OCI-LY3 (cell line): ENCODE data around the gene ETHE1.

Experiments used
- H2AFZ ChIP-seq: fragments of 200-600, 300-600 bp; shearing (Covaris generic); 2 replicates; pipeline ENCODE4 v1.6.0; 2014; ENCODE audit warnings: antibody characterized with exemption, low read depth, low read length
- H3K27ac ChIP-seq: fragments of 200-600, 300-600 bp; sonication (generic); 2 replicates; pipeline ENCODE4 v1.5.1; 2014; ENCODE audit warnings: mild to moderate bottlenecking, low read length, moderate library complexity, mixed read lengths
- H3K27me3 ChIP-seq: fragments of 200-600, 300-600 bp; sonication (generic); 2 replicates; pipeline ENCODE4 v1.6.1; 2014; ENCODE audit warnings: low read depth, low read length, mixed read lengths
- H3K36me3 ChIP-seq: fragments of 200-600, 300-600 bp; sonication (generic); replicated peaks from 2 replicates; pipeline ENCODE3; 2014; ENCODE audit warnings: low read depth, low read length, mixed read lengths
- H3K4me1 ChIP-seq: fragments of 300-600, 200-600 bp; sonication (generic); 2 replicates; pipeline ENCODE4 v1.6.1; 2014; ENCODE audit warnings: low read length, mixed read lengths
- H3K4me2 ChIP-seq: fragments of 200-600, 300-600 bp; sonication (generic); 2 replicates; pipeline ENCODE4 v1.6.1; 2014; ENCODE audit warnings: low read length, mixed read lengths
- H3K4me3 ChIP-seq: fragments of 300-600, 200-600 bp; sonication (generic); 2 replicates; pipeline ENCODE4 v1.5.1; 2014; ENCODE audit warnings: antibody characterized with exemption, mild to moderate bottlenecking, low read length, moderate library complexity
- H3K79me2 ChIP-seq: fragments of 300-600, 200-600 bp; shearing (Covaris generic); 2 replicates; pipeline ENCODE4 v1.6.1; 2014; ENCODE audit warnings: mild to moderate bottlenecking, low read length, mixed read lengths
- H3K9ac ChIP-seq: fragments of 300-600, 200-600 bp; shearing (Covaris generic); 2 replicates; pipeline ENCODE4 v1.6.0; 2014; ENCODE audit warnings: mild to moderate bottlenecking, low read length, moderate library complexity
- H3K9me3 ChIP-seq: fragments of 200-600, 300-600 bp; shearing (Covaris generic); 2 replicates; pipeline ENCODE4 v1.6.1; 2014; ENCODE audit warnings: low read length, mixed read lengths; ENCODE audit not compliant: insufficient read depth
- H4K20me1 ChIP-seq: fragments of 200-600, 300-600 bp; sonication (generic); 2 replicates; pipeline ENCODE4 v1.6.1; 2016; ENCODE audit warnings: low read length, mixed read lengths; ENCODE audit not compliant: insufficient read depth
- EZH2phosphoT487 ChIP-seq: fragments of 200-600 bp; shearing (Covaris generic); IDR thresholded peaks from 2 replicates; pipeline ENCODE4 v1.6.1; 2018; ENCODE audit warnings: antibody characterized with exemption, mixed run types, low read depth
- TF ChIP-seq, protein P1 (sequence below): fragments of 200-600, 300-600 bp; sonication (generic); IDR thresholded peaks from 2 replicates; pipeline ENCODE4 v1.5.1; 2014; ENCODE audit warnings: antibody characterized with exemption, low read length, low read depth

ETHE1 gene

GRCh38 chr19:43502419-43502976 is 24.5 kb downstream of the ETHE1 start:
- H3K4me3 ChIP-seq, result peak overlapping the region; percentile 87
- no peaks in the 10 kb centered on the region for H3K9me3 ChIP-seq
- H3K36me3 ChIP-seq, result peaks cover 37% of the 10 kb centered on the region
- H3K27ac ChIP-seq, result peak overlapping the region; percentile 79; the same call in 1 of the 2 replicates
- H3K27me3 ChIP-seq, result no peaks in the 10 kb centered on the region
- peak overlapping the region; percentile 92; the same call in 1 of the 2 replicates for H3K9ac ChIP-seq
- H3K4me2 ChIP-seq, result peak overlapping the region; percentile 79
- TF ChIP-seq EZH2phosphoT487, result no peak
- TF ChIP-seq, protein P1, sequence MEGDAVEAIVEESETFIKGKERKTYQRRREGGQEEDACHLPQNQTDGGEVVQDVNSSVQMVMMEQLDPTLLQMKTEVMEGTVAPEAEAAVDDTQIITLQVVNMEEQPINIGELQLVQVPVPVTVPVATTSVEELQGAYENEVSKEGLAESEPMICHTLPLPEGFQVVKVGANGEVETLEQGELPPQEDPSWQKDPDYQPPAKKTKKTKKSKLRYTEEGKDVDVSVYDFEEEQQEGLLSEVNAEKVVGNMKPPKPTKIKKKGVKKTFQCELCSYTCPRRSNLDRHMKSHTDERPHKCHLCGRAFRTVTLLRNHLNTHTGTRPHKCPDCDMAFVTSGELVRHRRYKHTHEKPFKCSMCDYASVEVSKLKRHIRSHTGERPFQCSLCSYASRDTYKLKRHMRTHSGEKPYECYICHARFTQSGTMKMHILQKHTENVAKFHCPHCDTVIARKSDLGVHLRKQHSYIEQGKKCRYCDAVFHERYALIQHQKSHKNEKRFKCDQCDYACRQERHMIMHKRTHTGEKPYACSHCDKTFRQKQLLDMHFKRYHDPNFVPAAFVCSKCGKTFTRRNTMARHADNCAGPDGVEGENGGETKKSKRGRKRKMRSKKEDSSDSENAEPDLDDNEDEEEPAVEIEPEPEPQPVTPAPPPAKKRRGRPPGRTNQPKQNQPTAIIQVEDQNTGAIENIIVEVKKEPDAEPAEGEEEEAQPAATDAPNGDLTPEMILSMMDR, result no peak
- peaks cover 22% of the 10 kb centered on the region for H3K79me2 ChIP-seq
- peaks cover 11% of the 10 kb centered on the region for H3K4me1 ChIP-seq
- H4K20me1 ChIP-seq, result peaks cover 18% of the 10 kb centered on the region; the same call in 1 of the 2 replicates
- no peak overlapping the region for H2AFZ ChIP-seq

GRCh38 chr19:43501661-43502418 is 25.2 kb downstream of the ETHE1 start:
- no peaks in the 10 kb centered on the region for H3K27me3 ChIP-seq
- H4K20me1 ChIP-seq, result peaks cover 18% of the 10 kb centered on the region; the same call in 1 of the 2 replicates
- H3K4me1 ChIP-seq, result peaks cover 11% of the 10 kb centered on the region
- TF ChIP-seq, protein P1, result no peak
- TF ChIP-seq EZH2phosphoT487, result no peak
- no peak overlapping the region for H3K9ac ChIP-seq
- no peak overlapping the region for H3K27ac ChIP-seq
- no peaks in the 10 kb centered on the region for H3K9me3 ChIP-seq
- H3K79me2 ChIP-seq, result peaks cover 22% of the 10 kb centered on the region
- no peak overlapping the region for H3K4me3 ChIP-seq
- H2AFZ ChIP-seq, result no peak overlapping the region
- H3K4me2 ChIP-seq, result no peak overlapping the region
- peaks cover 42% of the 10 kb centered on the region for H3K36me3 ChIP-seq

- Histone ChIP-seq H3K9me3 (no peaks in the 10 kb centered on the region), H2AFZ (no peak overlapping the region), H3K4me3 (no peak overlapping the region), H3K4me2 (no peak overlapping the region), H3K4me1 (peaks cover 7% of the 10 kb centered on the region), H3K79me2 (peaks cover 22% of the 10 kb centered on the region), H4K20me1 (peaks cover 22% of the 10 kb centered on the region; the same call in 1 of the 2 replicates), H3K27ac (no peak overlapping the region), H3K9ac (no peak overlapping the region), H3K27me3 (no peaks in the 10 kb centered on the region), H3K36me3 (peaks cover 65% of the 10 kb centered on the region)
- TF ChIP-seq EZH2phosphoT487, result no peak
- TF ChIP-seq, protein P1, result no peak
Observed at GRCh38 chr19:43499042-43499441, 28.0 kb downstream of the ETHE1 start.

GRCh38 chr19:43498233-43498842 is 28.7 kb downstream of the ETHE1 start:
- Histone ChIP-seq H3K9ac (no peak overlapping the region), H3K4me2 (no peak overlapping the region), H3K4me3 (no peak overlapping the region), H3K27ac (no peak overlapping the region), H2AFZ (no peak overlapping the region), H3K27me3 (no peaks in the 10 kb centered on the region), H3K36me3 (peaks cover 70% of the 10 kb centered on the region), H3K79me2 (peaks cover 18% of the 10 kb centered on the region), H3K4me1 (peaks cover 7% of the 10 kb centered on the region), H4K20me1 (peaks cover 22% of the 10 kb centered on the region; the same call in 1 of the 2 replicates), H3K9me3 (no peaks in the 10 kb centered on the region)
- TF ChIP-seq EZH2phosphoT487, result no peak
- TF ChIP-seq, protein P1, result no peak
